ENCODE data around the gene PSMG4. TPM values are rescaled to one million over a fixed set of nuclear protein-coding genes. Genes with fewer than 3 reads are reported as not detected.

The PSMG4 gene
- polyA plus RNA-seq, 1 donor (not counting 4 experiments of a cell fraction or from before 2014, with no cell fraction given) = 16.3 TPM

DNA sequence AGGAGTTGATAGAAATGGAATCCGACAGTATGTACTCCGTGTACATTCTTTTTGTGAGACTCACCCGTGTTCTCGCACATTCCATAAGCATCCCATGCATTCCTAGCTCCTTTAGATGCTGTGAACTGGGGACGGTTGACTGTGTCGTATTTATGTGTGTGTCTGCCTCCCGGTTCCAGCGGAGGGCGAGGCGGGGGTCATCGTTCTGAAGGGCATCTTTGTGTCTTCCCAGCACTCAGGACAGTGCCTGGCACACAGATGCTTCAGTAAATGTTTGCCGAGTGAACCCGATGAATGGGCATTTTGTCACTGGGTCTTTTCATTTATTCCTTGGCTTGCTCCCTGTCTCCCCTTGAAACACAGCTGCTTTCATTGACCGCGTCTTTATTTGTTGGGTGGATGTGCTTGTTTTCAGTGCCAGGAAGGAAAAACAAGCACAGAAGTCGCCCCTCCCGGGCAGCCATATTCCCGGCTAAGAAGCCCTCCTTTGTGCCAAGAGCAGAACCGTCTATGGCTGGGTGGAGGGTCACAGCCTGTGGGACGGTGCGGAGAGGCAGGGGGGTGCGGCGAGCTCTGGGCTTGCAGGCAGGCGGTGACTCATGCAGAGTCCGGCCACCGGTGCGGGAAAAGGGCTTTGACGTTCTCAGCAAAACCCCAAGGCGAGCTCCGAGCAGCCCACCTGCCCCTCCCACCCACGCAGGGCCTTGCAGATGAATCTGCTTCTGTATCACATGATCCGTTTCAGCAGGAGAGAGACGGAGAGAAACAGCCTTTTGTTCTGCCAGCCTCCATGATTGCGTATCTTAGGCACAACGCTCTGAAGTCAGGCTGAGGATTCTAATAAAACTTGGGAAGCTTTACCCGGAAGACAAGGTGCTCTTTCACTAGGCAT is 11.2 kb upstream of the PSMG4 start:
- DNase-seq (ENCODE audit: low read depth, low spot score) = no peak
- Histone ChIP-seq H3K9me1 (ENCODE audit: control insufficient read depth, extremely low read depth, insufficient read depth, low read length) (no peaks in the 10 kb centered on the region), H2AFZ (ENCODE audit: control insufficient read depth, low read length) (no peak overlapping the region), H3K36me3 (ENCODE audit: control insufficient read depth in 2 of 2, extremely low read depth in 1 of 2, insufficient read depth in 2 of 2, low read length in 2 of 2) (no peaks in the 10 kb centered on the region), H3K9me3 (ENCODE audit: control insufficient read depth, low read depth, low read length) (no peaks in the 10 kb centered on the region), H4K20me1 (ENCODE audit: control insufficient read depth, extremely low read depth, insufficient read depth, low read length) (no peaks in the 10 kb centered on the region), H3K9ac (ENCODE audit: control insufficient read depth, extremely low read depth, insufficient read depth, low read length) (no peak overlapping the region), H3K4me1 (ENCODE audit: control insufficient read depth, extremely low read depth, insufficient read depth, low read length) (peaks cover 16% of the 10 kb centered on the region), H3K27me3 (ENCODE audit: control insufficient read depth, extremely low read depth, insufficient read depth, low read length) (peaks cover 8% of the 10 kb centered on the region), H3K4me2 (ENCODE audit: control insufficient read depth, extremely low read depth, insufficient read depth, low read depth, low read length) (peak overlapping the region; percentile 59), H3K79me2 (ENCODE audit: control insufficient read depth, insufficient read depth, low read length) (no peaks in the 10 kb centered on the region), H3K27ac (ENCODE audit: control insufficient read depth, insufficient read depth, low read length) (no peak overlapping the region), H3K4me3 (ENCODE audit: control insufficient read depth in 2 of 3, extremely low read depth in 1 of 3, insufficient read depth in 2 of 3, low read depth in 1 of 3, low read length in 3 of 3) (no peak overlapping the region)
- FAIRE-seq = no peak
- dilution Hi-C loops (cut with MboI; ENCODE audit: extremely low pct_ligation_motif_present, low sequenced_read_pairs) = no loop called here
- TF ChIP-seq EZH2 (IDR thresholded peaks at IDR 0.05; ENCODE audit: low read length) (no peak), CTCF (optimal IDR thresholded peaks at IDR 0.05 in 1 of 3, IDR thresholded peaks at IDR 0.05 in 1 of 3, conservative IDR thresholded peaks at IDR 0.05 in 1 of 3; ENCODE audit: extremely low read depth in 1 of 3, insufficient read depth in 2 of 3, low read length in 3 of 3) (no peak)

DNA sequence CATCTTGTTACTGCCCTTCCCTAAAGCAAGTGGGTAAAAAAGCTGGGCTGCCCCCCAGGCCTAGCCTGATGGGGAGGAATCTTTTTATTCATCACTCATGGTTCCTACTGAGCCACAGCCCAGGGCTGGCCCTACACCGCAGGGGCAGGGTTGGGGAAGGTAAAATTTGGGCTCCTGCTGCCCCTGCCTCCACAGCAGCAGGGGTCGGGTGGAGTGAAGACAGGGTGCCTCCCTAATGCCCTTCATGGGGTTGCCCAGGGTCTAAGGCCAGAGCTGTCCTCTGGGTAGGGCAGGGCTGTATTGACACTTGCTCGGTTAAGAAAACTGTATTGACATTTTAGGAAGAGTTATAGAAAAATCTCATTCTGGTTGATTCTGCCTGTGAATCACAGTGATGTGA is 8.9 kb upstream of the PSMG4 start:
- no peaks in the 10 kb centered on the region for H3K79me2 ChIP-seq (ENCODE audit: control insufficient read depth, insufficient read depth, low read length)
- H3K4me3 ChIP-seq (ENCODE audit: control insufficient read depth in 2 of 3, extremely low read depth in 1 of 3, insufficient read depth in 2 of 3, low read depth in 1 of 3, low read length in 3 of 3) = no peak overlapping the region
- dilution Hi-C loops (cut with MboI; ENCODE audit: extremely low pct_ligation_motif_present, low sequenced_read_pairs) = no loop called here
- TF ChIP-seq EZH2 (IDR thresholded peaks at IDR 0.05; ENCODE audit: low read length) = no peak
- TF ChIP-seq CTCF (optimal IDR thresholded peaks at IDR 0.05 in 1 of 3, IDR thresholded peaks at IDR 0.05 in 1 of 3, conservative IDR thresholded peaks at IDR 0.05 in 1 of 3; ENCODE audit: extremely low read depth in 1 of 3, insufficient read depth in 2 of 3, low read length in 3 of 3) = no peak
- no peak for DNase-seq (ENCODE audit: low read depth, low spot score)
- H3K9me1 ChIP-seq (ENCODE audit: control insufficient read depth, extremely low read depth, insufficient read depth, low read length) = no peaks in the 10 kb centered on the region
- H4K20me1 ChIP-seq (ENCODE audit: control insufficient read depth, extremely low read depth, insufficient read depth, low read length) = no peaks in the 10 kb centered on the region
- H3K9me3 ChIP-seq (ENCODE audit: control insufficient read depth, low read depth, low read length) = no peaks in the 10 kb centered on the region
- peaks cover 8% of the 10 kb centered on the region for H3K27me3 ChIP-seq (ENCODE audit: control insufficient read depth, extremely low read depth, insufficient read depth, low read length)
- H3K4me1 ChIP-seq (ENCODE audit: control insufficient read depth, extremely low read depth, insufficient read depth, low read length) = peaks cover 22% of the 10 kb centered on the region
- H3K36me3 ChIP-seq (ENCODE audit: control insufficient read depth in 2 of 2, extremely low read depth in 1 of 2, insufficient read depth in 2 of 2, low read length in 2 of 2) = no peaks in the 10 kb centered on the region
- no peak overlapping the region for H3K9ac ChIP-seq (ENCODE audit: control insufficient read depth, extremely low read depth, insufficient read depth, low read length)
- H2AFZ ChIP-seq (ENCODE audit: control insufficient read depth, low read length) = no peak overlapping the region
- FAIRE-seq = no peak
- no peak overlapping the region for H3K4me2 ChIP-seq (ENCODE audit: control insufficient read depth, extremely low read depth, insufficient read depth, low read depth, low read length)
- no peak overlapping the region for H3K27ac ChIP-seq (ENCODE audit: control insufficient read depth, insufficient read depth, low read length)
